Liver (tissue), 9 donors: ENCODE data around the gene OR5B21. TPM values are rescaled to one million over a fixed set of nuclear protein-coding genes. Genes with fewer than 3 reads are reported as not detected.

Experiments used
- DNase-seq: peaks from one replicate; pipeline ENCODE4 v3.0.0-alpha.2; 2017; ENCODE audit warnings: low spot score
- H3K27ac ChIP-seq, 2 donors: one replicate each; pipeline ENCODE4 v1.7.0; 2013; ENCODE audit warnings: inconsistent platforms in 2 of 2, low read length in 2 of 2, control low read depth in 1 of 2, low read depth in 1 of 2, mild to moderate bottlenecking in 1 of 2
- H3K27me3 ChIP-seq, 4 donors: one replicate each; pipeline versions ENCODE4 v1.6.1 to v1.7.0; 2013; ENCODE audit warnings: low read length in 3 of 4, inconsistent platforms in 1 of 4, mild to moderate bottlenecking in 1 of 4, moderate library complexity in 1 of 4; ENCODE audit not compliant: control insufficient read depth in 4 of 4, insufficient read depth in 4 of 4
- H3K36me3 ChIP-seq, 4 donors: one replicate each; pipeline versions ENCODE4 v1.6.1 to v1.7.0; 2013; ENCODE audit warnings: low read length in 3 of 4, mild to moderate bottlenecking in 3 of 4, low read depth in 1 of 4, moderate library complexity in 1 of 4; ENCODE audit not compliant: control insufficient read depth in 4 of 4, insufficient read depth in 3 of 4
- H3K4me1 ChIP-seq, 4 donors: one replicate each; pipeline versions ENCODE4 v1.6.1 to v1.7.0; 2013; ENCODE audit warnings: low read length in 3 of 4, mild to moderate bottlenecking in 3 of 4, moderate library complexity in 1 of 4; ENCODE audit not compliant: control insufficient read depth in 4 of 4, insufficient read depth in 4 of 4
- H3K4me3 ChIP-seq, 3 donors: one replicate each; pipeline versions ENCODE4 v1.6.1 to v1.7.0; 2013; ENCODE audit warnings: low read length in 3 of 3, control low read depth in 1 of 3, low read depth in 1 of 3, mild to moderate bottlenecking in 1 of 3
- H3K9ac ChIP-seq, 2 donors: one replicate each; pipeline ENCODE4 v1.7.0; 2013; ENCODE audit warnings: low read length in 2 of 2, mild to moderate bottlenecking in 2 of 2, moderate library complexity in 2 of 2, control low read depth in 1 of 2, low read depth in 1 of 2
- H3K9me3 ChIP-seq, 4 donors: one replicate each; pipeline versions ENCODE4 v1.6.1 to v1.7.0; 2013; ENCODE audit warnings: low read length in 3 of 4; ENCODE audit not compliant: control insufficient read depth in 4 of 4
- EGR1 ChIP-seq, 2 donors: IDR thresholded peaks; 2 replicates each; pipeline ENCODE4 v1.6.1; 2016 to 2018; ENCODE audit warnings: antibody characterized with exemption in 2 of 2, low read depth in 2 of 2
- FOXA1 ChIP-seq: IDR thresholded peaks from 2 replicates; pipeline ENCODE4 v1.6.1; 2016; ENCODE audit warnings: antibody characterized with exemption
- FOXA2 ChIP-seq: IDR thresholded peaks from 2 replicates; pipeline ENCODE4 v1.6.1; 2016; ENCODE audit warnings: antibody characterized with exemption
- GABPA ChIP-seq, 2 donors: IDR thresholded peaks in 1 of 2; conservative IDR thresholded peaks in 1 of 2; 2 replicates each; pipeline ENCODE4 v1.6.1; 2016; ENCODE audit warnings: antibody characterized with exemption in 2 of 2, mild to moderate bottlenecking in 1 of 2, moderate library complexity in 1 of 2
- HNF4A ChIP-seq, 2 donors: conservative IDR thresholded peaks; 2 replicates each; pipeline ENCODE4 v1.6.1; 2016; ENCODE audit warnings: antibody characterized with exemption in 2 of 2, mild to moderate bottlenecking in 2 of 2
- HNF4G ChIP-seq: IDR thresholded peaks from 2 replicates; pipeline ENCODE4 v1.6.1; 2016; ENCODE audit warnings: antibody characterized with exemption
- JUND ChIP-seq, 2 donors: IDR thresholded peaks; 2 replicates each; pipeline ENCODE4 v1.6.1; 2016; ENCODE audit warnings: antibody characterized with exemption in 2 of 2
- NR2F2 ChIP-seq: IDR thresholded peaks from 2 replicates; pipeline ENCODE4 v1.6.1; 2016; ENCODE audit warnings: antibody characterized with exemption
- RAD21 ChIP-seq, 2 donors: IDR thresholded peaks; 2 replicates each; pipeline ENCODE4 v1.6.1; 2016; ENCODE audit warnings: antibody characterized with exemption in 2 of 2, mild to moderate bottlenecking in 2 of 2
- RXRA ChIP-seq, 2 donors: IDR thresholded peaks; 2 replicates each; pipeline ENCODE4 v1.6.1; 2017 to 2018; ENCODE audit warnings: antibody characterized with exemption in 2 of 2, mild to moderate bottlenecking in 1 of 2
- SP1 ChIP-seq: IDR thresholded peaks from 2 replicates; pipeline ENCODE4 v1.6.1; 2018; ENCODE audit warnings: antibody characterized with exemption, mild to moderate bottlenecking
- TAF1 ChIP-seq: conservative IDR thresholded peaks from 2 replicates; pipeline ENCODE4 v1.6.1; 2016; ENCODE audit warnings: antibody characterized with exemption, mild to moderate bottlenecking
- YY1 ChIP-seq: IDR thresholded peaks from 2 replicates; pipeline ENCODE4 v1.6.1; 2016; ENCODE audit warnings: antibody characterized with exemption, mild to moderate bottlenecking
- WGBS: extraction: QIAGEN DNeasy Blood & Tissue Kit; methylation state at CpG from one replicate; pipeline ENCODE4 v1.1.7; 2013; 5-methylcytosine and 5-hydroxymethylcytosine counted together
- polyA plus RNA-seq, 2 donors: library from polyadenylated mRNA; stranded (reverse) in 1 of 2; unstranded in 1 of 2; fragments of 200-250 nt in 1 of 2; fragments of >200 nt in 1 of 2; fragmentation: Nextera tagmentation in 1 of 2; extraction: Ambion mirVana in 1 of 2; gene quantifications; one replicate each; pipeline versions ENCODE4 v1.2.1 to v1.2.3, GENCODE V29; 2013 to 2015
- total RNA-seq, 2 donors: library from RNA; depleted of rRNA; stranded (reverse); fragments of >200 nt; gene quantifications; one replicate each; pipeline ENCODE4 v1.2.3, GENCODE V29; 2014
- TF ChIP-seq, protein P1 (sequence below): IDR thresholded peaks from 2 replicates; pipeline ENCODE4 v1.6.1; 2016; ENCODE audit warnings: antibody characterized with exemption
- TF ChIP-seq, protein P2 (sequence below): fragments of 150-350 bp; IDR thresholded peaks from 2 replicates; pipeline ENCODE4 v1.5.1; 2017; ENCODE audit warnings: improper control_type of control experiment, low read depth, low read length; ENCODE audit not compliant: missing input control
- TF ChIP-seq, protein P3 (sequence below): IDR thresholded peaks from 2 replicates; pipeline ENCODE4 v1.6.1; 2016; ENCODE audit warnings: antibody characterized with exemption, mild to moderate bottlenecking
- TF ChIP-seq, protein P4 (sequence below): IDR thresholded peaks from 2 replicates; pipeline ENCODE4 v1.6.1; 2016; ENCODE audit warnings: antibody characterized with exemption
- TF ChIP-seq, protein P5 (sequence below): IDR thresholded peaks from 2 replicates; pipeline ENCODE4 v1.6.1; 2016; ENCODE audit warnings: antibody characterized with exemption
- donor health status: healthy.
- donor health status: healthy.
- donor health status: healthy.
- donor health status: healthy.
- donor health status: healthy.

The OR5B21 gene
- total and polyA plus RNA-seq, 4 donors, result not detected

DNA sequence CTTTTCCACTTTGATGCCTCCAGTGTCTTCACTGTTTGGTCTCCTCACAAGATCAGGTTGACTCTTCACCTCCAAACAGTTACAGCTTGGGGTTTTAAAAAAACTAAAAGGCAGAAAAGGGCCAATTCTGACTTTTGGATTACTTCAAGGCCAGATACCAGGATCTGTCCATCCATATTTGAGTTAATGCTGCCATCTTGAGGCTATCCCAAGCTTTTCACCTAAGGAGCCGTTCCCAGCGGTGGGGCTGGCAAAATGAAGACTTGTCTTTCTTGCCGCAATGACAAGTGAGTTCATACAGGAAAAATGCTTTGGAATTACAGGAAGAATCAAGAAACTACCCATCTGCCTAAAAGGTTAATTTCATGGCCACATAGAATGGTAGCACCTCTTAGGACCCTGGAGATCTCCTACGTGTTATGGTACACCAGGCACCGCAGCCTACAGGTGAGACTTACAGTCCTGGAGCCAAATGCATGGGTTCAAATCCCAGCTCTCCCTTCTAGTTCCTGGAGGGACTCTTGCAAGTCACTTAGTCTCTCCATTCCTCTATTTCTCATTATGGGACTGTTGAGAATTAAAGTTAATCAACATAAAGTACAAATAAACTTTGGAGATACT is 6.0 kb upstream of the OR5B21 start:
- no peak overlapping the region for H3K27ac ChIP-seq
- TF ChIP-seq HNF4A (conservative IDR thresholded peaks at IDR 0.05) (no peak), GABPA (IDR thresholded peaks at IDR 0.05 in 1 of 2, conservative IDR thresholded peaks at IDR 0.05 in 1 of 2) (no peak), SP1 (no peak), FOXA2 (no peak), YY1 (no peak), RAD21 (IDR thresholded peaks at IDR 0.05) (peak; percentile 75 to 80), JUND (IDR thresholded peaks at IDR 0.05) (no peak), FOXA1 (no peak), NR2F2 (no peak), EGR1 (IDR thresholded peaks at IDR 0.05; ENCODE audit: low read depth in 2 of 2) (no peak)
- TF ChIP-seq, protein P1, sequence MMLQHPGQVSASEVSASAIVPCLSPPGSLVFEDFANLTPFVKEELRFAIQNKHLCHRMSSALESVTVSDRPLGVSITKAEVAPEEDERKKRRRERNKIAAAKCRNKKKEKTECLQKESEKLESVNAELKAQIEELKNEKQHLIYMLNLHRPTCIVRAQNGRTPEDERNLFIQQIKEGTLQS, result no peak
- TF ChIP-seq, protein P2, sequence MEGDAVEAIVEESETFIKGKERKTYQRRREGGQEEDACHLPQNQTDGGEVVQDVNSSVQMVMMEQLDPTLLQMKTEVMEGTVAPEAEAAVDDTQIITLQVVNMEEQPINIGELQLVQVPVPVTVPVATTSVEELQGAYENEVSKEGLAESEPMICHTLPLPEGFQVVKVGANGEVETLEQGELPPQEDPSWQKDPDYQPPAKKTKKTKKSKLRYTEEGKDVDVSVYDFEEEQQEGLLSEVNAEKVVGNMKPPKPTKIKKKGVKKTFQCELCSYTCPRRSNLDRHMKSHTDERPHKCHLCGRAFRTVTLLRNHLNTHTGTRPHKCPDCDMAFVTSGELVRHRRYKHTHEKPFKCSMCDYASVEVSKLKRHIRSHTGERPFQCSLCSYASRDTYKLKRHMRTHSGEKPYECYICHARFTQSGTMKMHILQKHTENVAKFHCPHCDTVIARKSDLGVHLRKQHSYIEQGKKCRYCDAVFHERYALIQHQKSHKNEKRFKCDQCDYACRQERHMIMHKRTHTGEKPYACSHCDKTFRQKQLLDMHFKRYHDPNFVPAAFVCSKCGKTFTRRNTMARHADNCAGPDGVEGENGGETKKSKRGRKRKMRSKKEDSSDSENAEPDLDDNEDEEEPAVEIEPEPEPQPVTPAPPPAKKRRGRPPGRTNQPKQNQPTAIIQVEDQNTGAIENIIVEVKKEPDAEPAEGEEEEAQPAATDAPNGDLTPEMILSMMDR, result peak; percentile 51
- TF ChIP-seq, protein P3, sequence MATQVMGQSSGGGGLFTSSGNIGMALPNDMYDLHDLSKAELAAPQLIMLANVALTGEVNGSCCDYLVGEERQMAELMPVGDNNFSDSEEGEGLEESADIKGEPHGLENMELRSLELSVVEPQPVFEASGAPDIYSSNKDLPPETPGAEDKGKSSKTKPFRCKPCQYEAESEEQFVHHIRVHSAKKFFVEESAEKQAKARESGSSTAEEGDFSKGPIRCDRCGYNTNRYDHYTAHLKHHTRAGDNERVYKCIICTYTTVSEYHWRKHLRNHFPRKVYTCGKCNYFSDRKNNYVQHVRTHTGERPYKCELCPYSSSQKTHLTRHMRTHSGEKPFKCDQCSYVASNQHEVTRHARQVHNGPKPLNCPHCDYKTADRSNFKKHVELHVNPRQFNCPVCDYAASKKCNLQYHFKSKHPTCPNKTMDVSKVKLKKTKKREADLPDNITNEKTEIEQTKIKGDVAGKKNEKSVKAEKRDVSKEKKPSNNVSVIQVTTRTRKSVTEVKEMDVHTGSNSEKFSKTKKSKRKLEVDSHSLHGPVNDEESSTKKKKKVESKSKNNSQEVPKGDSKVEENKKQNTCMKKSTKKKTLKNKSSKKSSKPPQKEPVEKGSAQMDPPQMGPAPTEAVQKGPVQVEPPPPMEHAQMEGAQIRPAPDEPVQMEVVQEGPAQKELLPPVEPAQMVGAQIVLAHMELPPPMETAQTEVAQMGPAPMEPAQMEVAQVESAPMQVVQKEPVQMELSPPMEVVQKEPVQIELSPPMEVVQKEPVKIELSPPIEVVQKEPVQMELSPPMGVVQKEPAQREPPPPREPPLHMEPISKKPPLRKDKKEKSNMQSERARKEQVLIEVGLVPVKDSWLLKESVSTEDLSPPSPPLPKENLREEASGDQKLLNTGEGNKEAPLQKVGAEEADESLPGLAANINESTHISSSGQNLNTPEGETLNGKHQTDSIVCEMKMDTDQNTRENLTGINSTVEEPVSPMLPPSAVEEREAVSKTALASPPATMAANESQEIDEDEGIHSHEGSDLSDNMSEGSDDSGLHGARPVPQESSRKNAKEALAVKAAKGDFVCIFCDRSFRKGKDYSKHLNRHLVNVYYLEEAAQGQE, result no peak
- TF ChIP-seq, protein P4, sequence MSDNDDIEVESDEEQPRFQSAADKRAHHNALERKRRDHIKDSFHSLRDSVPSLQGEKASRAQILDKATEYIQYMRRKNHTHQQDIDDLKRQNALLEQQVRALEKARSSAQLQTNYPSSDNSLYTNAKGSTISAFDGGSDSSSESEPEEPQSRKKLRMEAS, result no peak
- TF ChIP-seq, protein P5, sequence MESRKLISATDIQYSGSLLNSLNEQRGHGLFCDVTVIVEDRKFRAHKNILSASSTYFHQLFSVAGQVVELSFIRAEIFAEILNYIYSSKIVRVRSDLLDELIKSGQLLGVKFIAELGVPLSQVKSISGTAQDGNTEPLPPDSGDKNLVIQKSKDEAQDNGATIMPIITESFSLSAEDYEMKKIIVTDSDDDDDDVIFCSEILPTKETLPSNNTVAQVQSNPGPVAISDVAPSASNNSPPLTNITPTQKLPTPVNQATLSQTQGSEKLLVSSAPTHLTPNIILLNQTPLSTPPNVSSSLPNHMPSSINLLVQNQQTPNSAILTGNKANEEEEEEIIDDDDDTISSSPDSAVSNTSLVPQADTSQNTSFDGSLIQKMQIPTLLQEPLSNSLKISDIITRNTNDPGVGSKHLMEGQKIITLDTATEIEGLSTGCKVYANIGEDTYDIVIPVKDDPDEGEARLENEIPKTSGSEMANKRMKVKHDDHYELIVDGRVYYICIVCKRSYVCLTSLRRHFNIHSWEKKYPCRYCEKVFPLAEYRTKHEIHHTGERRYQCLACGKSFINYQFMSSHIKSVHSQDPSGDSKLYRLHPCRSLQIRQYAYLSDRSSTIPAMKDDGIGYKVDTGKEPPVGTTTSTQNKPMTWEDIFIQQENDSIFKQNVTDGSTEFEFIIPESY, result no peak

DNA sequence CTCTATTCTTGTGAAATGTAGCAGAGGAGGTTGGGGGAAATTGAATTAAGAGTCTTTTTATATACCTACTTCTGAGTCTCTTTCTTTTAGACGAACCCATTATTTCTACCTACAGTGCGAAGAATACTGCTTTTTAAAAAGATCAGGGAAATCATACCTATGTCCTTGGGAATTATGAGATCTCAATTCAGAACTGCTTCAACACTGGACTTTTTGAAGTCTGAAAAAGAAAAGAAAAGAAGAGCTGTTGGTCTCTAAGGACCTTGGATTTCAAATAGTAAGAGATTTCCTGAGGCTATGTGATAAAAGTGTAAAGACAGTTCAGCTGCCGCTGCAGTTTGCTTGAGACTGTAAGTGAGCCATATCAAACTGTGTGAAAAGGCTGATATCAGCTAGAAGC is 3.7 kb upstream of the OR5B21 start:
- H3K9me3 ChIP-seq, result no peaks in the 10 kb centered on the region
- no peak for DNase-seq
- no peaks in the 10 kb centered on the region for H3K4me1 ChIP-seq
- no peak overlapping the region for H3K9ac ChIP-seq
- H3K36me3 ChIP-seq, result no peaks in the 10 kb centered on the region
- WGBS, result 90% methylated on average over 3 of the region's 3 CpGs
- H3K4me3 ChIP-seq, result no peak overlapping the region
- no peak overlapping the region for H3K27ac ChIP-seq
- TF ChIP-seq HNF4A (conservative IDR thresholded peaks at IDR 0.05) (no peak), YY1 (no peak), EGR1 (IDR thresholded peaks at IDR 0.05; ENCODE audit: low read depth in 2 of 2) (no peak), JUND (IDR thresholded peaks at IDR 0.05) (no peak), RAD21 (IDR thresholded peaks at IDR 0.05) (no peak), FOXA1 (no peak), RXRA (IDR thresholded peaks at IDR 0.05) (no peak), TAF1 (no peak), HNF4G (no peak), FOXA2 (no peak)
- TF ChIP-seq, protein P2, result no peak
- TF ChIP-seq, protein P4, result no peak
- TF ChIP-seq, protein P1, result no peak
- H3K27me3 ChIP-seq, result no peaks in the 10 kb centered on the region

More for the DNA sequence above, 6.0 kb upstream of the OR5B21 start:
- no peak overlapping the region for H3K4me3 ChIP-seq
- no peaks in the 10 kb centered on the region for H3K9me3 ChIP-seq
- DNase-seq, result no peak
- H3K36me3 ChIP-seq, result no peaks in the 10 kb centered on the region
- no peaks in the 10 kb centered on the region for H3K4me1 ChIP-seq
- no peaks in the 10 kb centered on the region for H3K27me3 ChIP-seq
- WGBS, result 40% methylated on average over 5 of the region's 5 CpGs
- H3K9ac ChIP-seq, result no peak overlapping the region
